Calu3 (cell line): ENCODE measurements around the gene DPP6. TPM values are rescaled to one million over a fixed set of nuclear protein-coding genes. Genes with fewer than 3 reads are reported as not detected.

Experiments used
- BruUV-seq: library from RNA; stranded (reverse); fragments of 400-500 nt; replicated peaks from 2 replicates; lab custom pipeline; 2021; lab: Mats Ljungman, UMichigan
- CTCF ChIA-PET: fragments of 300-600 bp; sonication (Branson Sonifier 250); formaldehyde crosslinking; loops from one replicate; lab custom pipeline; 2022; ENCODE audit warnings: antibody characterized with exemption; lab: Charles Lee
- DNase-seq: peaks from one replicate; pipeline ENCODE4 v3.0.0; 2022
- H3K27ac Mint-ChIP-seq: one replicate; pipeline ENCODE4 v1.8.0; 2022; ENCODE audit warnings: mixed read lengths; ENCODE audit not compliant: unreplicated experiment
- H3K27me3 Mint-ChIP-seq: one replicate; pipeline ENCODE4 v1.8.0; 2022; ENCODE audit warnings: mixed read lengths; ENCODE audit not compliant: unreplicated experiment
- H3K36me3 Mint-ChIP-seq: one replicate; pipeline ENCODE4 v1.8.0; 2022; ENCODE audit warnings: mild to moderate bottlenecking, moderate library complexity, mixed read lengths; ENCODE audit not compliant: insufficient read depth, unreplicated experiment
- H3K4me1 Mint-ChIP-seq: one replicate; pipeline ENCODE4 v1.8.0; 2022; ENCODE audit warnings: mild to moderate bottlenecking, low read depth, mixed read lengths; ENCODE audit not compliant: unreplicated experiment
- H3K4me3 Mint-ChIP-seq: one replicate; pipeline ENCODE4 v1.8.0; 2022; ENCODE audit warnings: mild to moderate bottlenecking, low read depth, moderate library complexity, mixed read lengths; ENCODE audit not compliant: unreplicated experiment
- H3K9me3 Mint-ChIP-seq: one replicate; pipeline ENCODE4 v1.8.0; 2022; ENCODE audit warnings: low read depth, mixed read lengths; ENCODE audit not compliant: unreplicated experiment
- intact Hi-C: fragments of 100-400 bp; cut with micrococcal nuclease; formaldehyde crosslinking; loops from one replicate; pipeline ENCODE4 v1.10.0; 2022; ENCODE audit not compliant: unreplicated experiment
- total RNA-seq: library from RNA; stranded (reverse); gene quantifications from 2 replicates; pipeline ENCODE4 v1.2.3, GENCODE V29; 2022
- TF ChIP-seq, protein P1 (sequence below): fragments of 200-600 bp; IDR thresholded peaks from one replicate; pipeline ENCODE4 v1.8.0; 2022; ENCODE audit warnings: antibody characterized with exemption; ENCODE audit not compliant: unreplicated experiment

DPP6 gene
- total RNA-seq, 1 experiment from 2014 or later, result not detected

DNA sequence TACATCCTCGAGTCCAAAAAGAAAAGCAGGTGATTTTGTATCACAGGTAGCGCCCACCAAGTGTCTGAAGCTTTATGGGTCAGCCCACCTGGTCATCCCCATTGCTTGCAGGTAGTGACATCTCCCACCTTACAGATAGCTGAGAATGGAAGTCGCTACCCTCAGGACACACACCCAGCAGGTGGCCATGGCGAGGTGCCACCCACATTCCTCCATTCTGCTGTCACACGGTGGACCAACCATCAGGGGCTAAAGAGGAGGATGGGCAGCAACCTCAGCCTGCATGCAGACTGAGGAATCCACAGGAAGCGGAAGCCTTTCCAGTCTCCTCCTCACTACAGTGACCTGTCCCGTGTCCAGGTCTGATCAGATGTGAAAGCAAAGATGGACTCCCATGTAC, 787.9 kb downstream of the DPP6 start:
- Mint-ChIP-seq H3K36me3 (no peaks in the 10 kb centered on the region), H3K27me3 (no peaks in the 10 kb centered on the region), H3K27ac (no peak overlapping the region), H3K9me3 (peaks cover 11% of the 10 kb centered on the region), H3K4me3 (no peak overlapping the region), H3K4me1 (no peaks in the 10 kb centered on the region)
- CTCF ChIA-PET, result no interaction called here
- intact Hi-C loops, result no loop called here
- DNase-seq, result no peak
- no TSS peak for BruUV-seq
- TF ChIP-seq, protein P1, sequence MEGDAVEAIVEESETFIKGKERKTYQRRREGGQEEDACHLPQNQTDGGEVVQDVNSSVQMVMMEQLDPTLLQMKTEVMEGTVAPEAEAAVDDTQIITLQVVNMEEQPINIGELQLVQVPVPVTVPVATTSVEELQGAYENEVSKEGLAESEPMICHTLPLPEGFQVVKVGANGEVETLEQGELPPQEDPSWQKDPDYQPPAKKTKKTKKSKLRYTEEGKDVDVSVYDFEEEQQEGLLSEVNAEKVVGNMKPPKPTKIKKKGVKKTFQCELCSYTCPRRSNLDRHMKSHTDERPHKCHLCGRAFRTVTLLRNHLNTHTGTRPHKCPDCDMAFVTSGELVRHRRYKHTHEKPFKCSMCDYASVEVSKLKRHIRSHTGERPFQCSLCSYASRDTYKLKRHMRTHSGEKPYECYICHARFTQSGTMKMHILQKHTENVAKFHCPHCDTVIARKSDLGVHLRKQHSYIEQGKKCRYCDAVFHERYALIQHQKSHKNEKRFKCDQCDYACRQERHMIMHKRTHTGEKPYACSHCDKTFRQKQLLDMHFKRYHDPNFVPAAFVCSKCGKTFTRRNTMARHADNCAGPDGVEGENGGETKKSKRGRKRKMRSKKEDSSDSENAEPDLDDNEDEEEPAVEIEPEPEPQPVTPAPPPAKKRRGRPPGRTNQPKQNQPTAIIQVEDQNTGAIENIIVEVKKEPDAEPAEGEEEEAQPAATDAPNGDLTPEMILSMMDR, result no peak

DNA sequence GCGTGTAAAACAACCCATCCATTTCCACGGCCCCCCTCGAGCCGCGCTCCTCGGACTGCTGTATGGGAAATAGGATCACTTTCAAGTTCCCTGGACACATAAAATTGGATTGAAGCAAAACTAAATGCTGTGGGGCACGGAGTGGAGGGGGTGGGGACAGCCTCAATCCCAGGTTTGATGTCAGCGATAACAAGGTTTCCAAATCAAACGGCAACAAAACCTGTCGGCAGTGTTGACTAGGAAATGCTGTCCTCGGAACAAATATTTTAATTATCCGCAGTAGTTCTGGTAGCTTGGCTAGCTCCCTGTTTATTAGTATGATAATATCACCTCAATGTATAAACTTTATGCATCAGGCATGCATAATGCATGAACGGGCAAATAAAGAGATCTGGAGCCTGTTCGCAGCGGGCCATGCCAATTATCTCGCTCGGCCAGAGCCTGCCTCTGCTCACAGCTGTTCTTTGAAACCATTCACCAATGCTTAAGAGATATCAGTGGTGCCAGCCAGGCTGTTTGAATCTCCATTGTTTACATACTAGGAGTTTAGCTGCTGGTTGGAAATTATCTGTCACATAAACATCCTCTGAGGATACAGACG, 789.6 kb downstream of the DPP6 start:
- no peak overlapping the region for H3K4me3 Mint-ChIP-seq
- CTCF ChIA-PET, result interaction anchor here (0.6 kb wide), 1 partner anchor 447 kb away, joined by 8 read pairs; no protein-coding TSS in a partner anchor
- no peak overlapping the region for H3K27ac Mint-ChIP-seq
- TF ChIP-seq, protein P1, result no peak
- H3K4me1 Mint-ChIP-seq, result no peaks in the 10 kb centered on the region
- no peak for DNase-seq
- intact Hi-C loops, result no loop called here
- no TSS peak for BruUV-seq
- peaks cover 8% of the 10 kb centered on the region for H3K9me3 Mint-ChIP-seq
- H3K27me3 Mint-ChIP-seq, result no peaks in the 10 kb centered on the region
- no peaks in the 10 kb centered on the region for H3K36me3 Mint-ChIP-seq

GRCh38 chr7:154842591-154842990, 790.4 kb downstream of the DPP6 start:
- Mint-ChIP-seq H3K36me3 (no peaks in the 10 kb centered on the region), H3K27me3 (no peaks in the 10 kb centered on the region), H3K4me1 (no peaks in the 10 kb centered on the region), H3K9me3 (peaks cover 6% of the 10 kb centered on the region), H3K4me3 (no peak overlapping the region), H3K27ac (no peak overlapping the region)
- BruUV-seq, result no TSS peak
- TF ChIP-seq, protein P1, result no peak
- intact Hi-C loops, result no loop called here
- no peak for DNase-seq
- CTCF ChIA-PET, result no interaction called here

GRCh38 chr7:154843670-154844237, 791.6 kb downstream of the DPP6 start:
- intact Hi-C loops, result no loop called here
- Mint-ChIP-seq H3K4me1 (no peaks in the 10 kb centered on the region), H3K27me3 (no peaks in the 10 kb centered on the region), H3K27ac (no peak overlapping the region), H3K36me3 (no peaks in the 10 kb centered on the region), H3K9me3 (peaks cover 6% of the 10 kb centered on the region), H3K4me3 (no peak overlapping the region)
- no TSS peak for BruUV-seq
- CTCF ChIA-PET, result no interaction called here
- TF ChIP-seq, protein P1, result no peak
- DNase-seq, result no peak
